Type B pancreatic cell (in vitro differentiated cells): ENCODE measurements around the gene MRPS2. TPM values are rescaled to one million over a fixed set of nuclear protein-coding genes. Genes with fewer than 3 reads are reported as not detected.
A peak's percentile ranks its signal among the peaks of the same experiment; 100 is the strongest.

Experiments used
- DNase-seq: peaks from one replicate; pipeline ENCODE4 v3.0.0; 2021; ENCODE audit warnings: mixed read lengths; ENCODE audit not compliant: unreplicated experiment; ENCODE audit errors: extremely low spot score
- H3K27ac Mint-ChIP-seq: 2 replicates; pipeline ENCODE4 v1.8.0; 2021; ENCODE audit warnings: mild to moderate bottlenecking, mixed read lengths
- H3K27me3 Mint-ChIP-seq: 2 replicates; pipeline ENCODE4 v1.8.0; 2021; ENCODE audit warnings: mixed read lengths
- H3K36me3 Mint-ChIP-seq: 2 replicates; pipeline ENCODE4 v1.8.0; 2021; ENCODE audit warnings: mixed read lengths
- H3K4me1 Mint-ChIP-seq: one replicate; pipeline ENCODE4 v1.8.0; 2021; ENCODE audit warnings: mixed read lengths; ENCODE audit not compliant: unreplicated experiment
- H3K4me3 Mint-ChIP-seq: 2 replicates; pipeline ENCODE4 v1.8.0; 2021; ENCODE audit warnings: mild to moderate bottlenecking, mixed read lengths
- H3K9me3 Mint-ChIP-seq: 2 replicates; pipeline ENCODE4 v1.8.0; 2021; ENCODE audit warnings: mixed read lengths
- CTCF ChIP-seq: fragments of 200-600 bp; sonication (generic); conservative IDR thresholded peaks from 2 replicates; pipeline ENCODE4 v1.5.0; 2021; ENCODE audit warnings: antibody characterized with exemption, mild to moderate bottlenecking
- total RNA-seq: library from RNA; stranded (reverse); gene quantifications from 2 replicates; pipeline ENCODE4 v1.2.1, GENCODE V29; 2021; ENCODE audit warnings: low replicate concordance

MRPS2 gene
- total RNA-seq, 1 donor from 2014 or later = 55.2 TPM

DNA sequence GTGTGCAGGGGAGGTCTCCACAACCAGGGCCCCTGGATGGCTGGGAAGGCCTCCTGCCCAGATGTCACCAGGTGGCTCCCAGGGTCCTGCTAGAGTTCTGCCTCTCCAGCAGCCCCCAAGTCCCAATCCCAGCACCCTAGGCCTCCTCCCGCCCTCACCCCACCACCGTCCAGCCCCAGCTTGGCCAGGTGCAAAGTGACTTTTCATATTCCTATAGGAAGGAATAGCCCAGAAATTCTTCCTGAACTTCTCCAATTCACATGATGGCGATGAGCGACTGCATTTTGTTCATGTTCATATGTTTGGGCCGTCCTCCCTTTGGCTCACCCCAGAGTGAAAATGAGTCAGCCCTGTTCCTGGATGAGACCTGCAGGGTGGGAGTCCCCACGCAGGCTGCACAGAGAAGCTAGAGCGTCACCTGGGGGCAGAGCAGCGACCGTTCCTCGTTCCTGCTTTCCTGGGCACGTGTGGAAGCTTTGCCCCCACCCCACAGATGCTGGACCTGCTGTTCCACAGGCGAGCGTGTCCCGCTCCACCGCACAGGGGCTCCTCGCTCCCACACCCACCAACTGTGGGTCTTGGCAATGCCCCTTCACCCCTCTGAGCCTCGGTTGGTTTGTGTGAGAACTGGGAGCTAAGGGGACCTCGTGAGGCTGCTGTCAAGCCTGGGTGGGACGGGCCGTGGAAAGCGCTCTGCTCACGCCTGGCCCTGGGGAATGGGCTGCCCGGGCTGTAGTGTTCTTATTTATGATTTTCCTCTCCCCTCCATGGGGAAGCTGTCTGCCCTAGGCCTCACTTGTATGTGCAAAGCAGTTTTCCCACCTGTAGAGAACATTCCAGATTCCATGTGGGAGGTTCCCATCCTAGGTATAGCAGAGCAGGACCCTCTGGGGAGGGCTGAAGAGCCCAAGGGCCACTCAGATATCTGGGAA is 6.9 kb downstream of the MRPS2 start:
- Mint-ChIP-seq H3K4me1 (peaks cover 8% of the 10 kb centered on the region), H3K4me3 (no peak overlapping the region), H3K27me3 (peaks cover 1% of the 10 kb centered on the region), H3K27ac (no peak overlapping the region), H3K36me3 (no peaks in the 10 kb centered on the region), H3K9me3 (peaks cover 6% of the 10 kb centered on the region)
- peak; percentile 55 for DNase-seq
- TF ChIP-seq CTCF = no peak

GRCh38 chr9:135508211-135508820 is 7.8 kb downstream of the MRPS2 start:
- no peak overlapping the region for H3K4me3 Mint-ChIP-seq
- H3K27ac Mint-ChIP-seq = no peak overlapping the region
- TF ChIP-seq CTCF = no peak
- H3K27me3 Mint-ChIP-seq = peaks cover 4% of the 10 kb centered on the region
- peaks cover 15% of the 10 kb centered on the region for H3K4me1 Mint-ChIP-seq
- peaks cover 6% of the 10 kb centered on the region for H3K9me3 Mint-ChIP-seq
- peak; percentile 58 for DNase-seq
- no peaks in the 10 kb centered on the region for H3K36me3 Mint-ChIP-seq

GRCh38 chr9:135509458-135509857 is 9.0 kb downstream of the MRPS2 start:
- no peak overlapping the region for H3K27ac Mint-ChIP-seq
- peaks cover 6% of the 10 kb centered on the region for H3K9me3 Mint-ChIP-seq
- H3K27me3 Mint-ChIP-seq = peaks cover 4% of the 10 kb centered on the region
- no peaks in the 10 kb centered on the region for H3K36me3 Mint-ChIP-seq
- no peak for DNase-seq
- no peak overlapping the region for H3K4me3 Mint-ChIP-seq
- TF ChIP-seq CTCF = no peak
- H3K4me1 Mint-ChIP-seq = peaks cover 15% of the 10 kb centered on the region

DNA sequence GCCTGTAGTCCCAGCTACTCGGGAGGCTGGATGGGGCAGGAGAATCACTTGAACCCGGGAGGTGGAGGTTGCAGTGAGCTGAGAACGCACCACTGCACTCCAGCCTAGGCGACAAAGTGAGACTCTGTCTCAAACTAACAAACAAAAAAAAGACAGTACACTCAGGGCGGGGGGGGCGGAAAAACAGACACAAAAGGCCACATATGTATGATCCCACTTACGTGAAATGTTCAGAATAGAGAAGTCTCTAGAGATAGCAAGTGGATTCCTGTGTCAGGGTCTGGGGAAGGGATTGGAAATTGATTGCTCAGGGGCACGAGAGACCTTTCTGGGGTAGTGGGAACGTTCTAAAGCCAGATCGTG is 11.7 kb downstream of the MRPS2 start:
- peaks cover 9% of the 10 kb centered on the region for H3K4me1 Mint-ChIP-seq
- DNase-seq = peak; percentile 32
- no peak overlapping the region for H3K4me3 Mint-ChIP-seq
- peaks cover 6% of the 10 kb centered on the region for H3K9me3 Mint-ChIP-seq
- H3K27ac Mint-ChIP-seq = no peak overlapping the region
- no peak for TF ChIP-seq CTCF
- no peaks in the 10 kb centered on the region for H3K36me3 Mint-ChIP-seq
- peaks cover 4% of the 10 kb centered on the region for H3K27me3 Mint-ChIP-seq

DNA sequence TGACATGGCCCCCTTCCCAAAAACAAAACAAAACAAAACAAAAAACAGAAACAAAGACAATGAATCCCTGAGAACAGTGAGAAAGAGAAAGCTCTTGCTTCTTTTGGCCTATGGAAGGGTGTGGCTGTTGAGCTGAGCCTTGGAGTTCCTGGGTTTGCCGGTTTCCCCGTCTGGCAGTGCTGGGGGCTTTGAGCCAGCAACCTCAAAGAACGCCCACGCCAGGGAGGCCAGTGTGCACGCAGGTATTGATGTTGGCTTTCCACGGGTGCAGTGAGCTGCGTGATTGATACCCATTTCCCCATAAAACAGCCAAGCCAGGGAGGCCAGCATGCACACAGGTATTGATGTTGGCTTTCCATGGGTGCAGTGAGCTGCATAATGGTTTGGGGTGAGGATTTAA is 12.4 kb downstream of the MRPS2 start:
- Mint-ChIP-seq H3K36me3 (no peaks in the 10 kb centered on the region), H3K4me1 (peaks cover 9% of the 10 kb centered on the region), H3K27me3 (peaks cover 4% of the 10 kb centered on the region), H3K27ac (no peak overlapping the region), H3K9me3 (peaks cover 6% of the 10 kb centered on the region), H3K4me3 (no peak overlapping the region)
- DNase-seq = no peak
- TF ChIP-seq CTCF = no peak
